AG04450 (cell line): ENCODE data around the gene SEMA3B. TPM values are rescaled to one million over a fixed set of nuclear protein-coding genes. Genes with fewer than 3 reads are reported as not detected.

Source experiments
- CTCF ChIA-PET: fragments of 300-600, 350-600 bp; formaldehyde crosslinking; extraction: SDS; loops from one replicate; lab custom pipeline; 2022; ENCODE audit warnings: antibody characterized with exemption, inconsistent platforms; lab: Charles Lee
- POLR2A ChIA-PET: fragments of 350-600 bp; formaldehyde crosslinking; extraction: SDS; loops from one replicate; lab custom pipeline; 2021; ENCODE audit warnings: antibody characterized with exemption, inconsistent platforms; lab: Yijun Ruan, JAX
- DNase-seq: peaks from one replicate; pipeline ENCODE4 v3.0.0-alpha.2; 2011; ENCODE audit warnings: low read depth, low spot score
- H3K27ac ChIP-seq: one replicate; pipeline ENCODE4 v1.5.1; 2012; ENCODE audit warnings: low read depth, low read length, control low read depth
- H3K27me3 ChIP-seq: one replicate; pipeline ENCODE4 v1.6.0; 2012; ENCODE audit warnings: low read length; ENCODE audit not compliant: control insufficient read depth, insufficient read depth
- H3K4me3 ChIP-seq: 2 replicates; pipeline ENCODE4 v1.5.1; 2011; ENCODE audit warnings: mild to moderate bottlenecking, low read depth, low read length, control low read depth
- H3K9me3 ChIP-seq: 2 replicates; pipeline ENCODE4 v1.5.1; 2012; ENCODE audit warnings: low read length; ENCODE audit not compliant: control insufficient read depth, insufficient read depth
- CTCF ChIP-seq: IDR thresholded peaks from 2 replicates; pipeline ENCODE4 v1.5.1; 2011; ENCODE audit warnings: low read depth, low read length, control low read depth, inconsistent platforms
- polyA plus RNA-seq: library from polyadenylated mRNA; depleted of rRNA; stranded (reverse); fragments of >200 nt; gene quantifications from 2 replicates; pipeline ENCODE4 v1.2.3, GENCODE V29; 2011

The SEMA3B gene
- polyA plus RNA-seq, 1 experiment = 22.0 TPM

GRCh38 chr3:50246517-50246954 lies 22.4 kb upstream of the SEMA3B start:
- Histone ChIP-seq H3K27me3 (no peaks in the 10 kb centered on the region), H3K27ac (peak overlapping the region; percentile 91), H3K9me3 (no peaks in the 10 kb centered on the region; the same call in 1 of the 2 replicates), H3K4me3 (peak overlapping the region; percentile 17; the same call in 1 of the 2 replicates)
- DNase-seq = no peak
- no peak for TF ChIP-seq CTCF
- CTCF ChIA-PET = interaction anchor here (0.6 to 1.9 kb wide), 30 partner anchors 8 to 1948 kb away, joined by 3 to 45 read pairs (median 4); partner anchors contain the start of genes GNAI2, GNAT1, HYAL3 and NAA80
- POLR2A ChIA-PET = interaction anchor here (0.8 to 2.8 kb wide), 5 partner anchors 10 to 91 kb away, joined by 3 to 24 read pairs (median 5); partner anchors contain the start of gene GNAI2

GRCh38 chr3:50248387-50248786 lies 20.6 kb upstream of the SEMA3B start:
- no peak for DNase-seq
- CTCF ChIA-PET = interaction anchor here (0.6 to 4.2 kb wide), 6 partner anchors 8 to 56 kb away, joined by 3 to 31 read pairs (median 5); no protein-coding TSS in a partner anchor
- POLR2A ChIA-PET = interaction anchor here (2.8 kb wide), 1 partner anchor 12 kb away, joined by 24 read pairs; the partner anchor contains the start of gene GNAI2

GRCh38 chr3:50249457-50249856 lies 19.5 kb upstream of the SEMA3B start:
- H3K9me3 ChIP-seq = no peaks in the 10 kb centered on the region; the same call in 1 of the 2 replicates
- no peaks in the 10 kb centered on the region for H3K27me3 ChIP-seq
- ChIA-PET CTCF (interaction anchor here (4.2 kb wide), 1 partner anchor 10 kb away, joined by 31 read pairs; no protein-coding TSS in a partner anchor), POLR2A (interaction anchor here (3.4 kb wide), 1 partner anchor 14 kb away, joined by 10 read pairs; no protein-coding TSS in a partner anchor)
- H3K27ac ChIP-seq = peak overlapping the region; percentile 11
- no peak for DNase-seq
- no peak for TF ChIP-seq CTCF
- H3K4me3 ChIP-seq = no peak overlapping the region

More at GRCh38 chr3:50248387-50248786, 20.6 kb upstream of the SEMA3B start:
- Histone ChIP-seq H3K27ac (no peak overlapping the region), H3K9me3 (no peaks in the 10 kb centered on the region; the same call in 1 of the 2 replicates), H3K27me3 (no peaks in the 10 kb centered on the region), H3K4me3 (no peak overlapping the region)
- no peak for TF ChIP-seq CTCF

- ChIA-PET POLR2A (interaction anchor here (0.6 to 3.4 kb wide), 4 partner anchors 9 to 24 kb away, joined by 3 to 10 read pairs (median 5); no protein-coding TSS in a partner anchor), CTCF (interaction anchor here (0.5 to 4.2 kb wide), 5 partner anchors 7 to 96 kb away, joined by 3 to 31 read pairs (median 3); no protein-coding TSS in a partner anchor)
- Histone ChIP-seq H3K27ac (peak overlapping the region; percentile 11), H3K27me3 (no peaks in the 10 kb centered on the region), H3K9me3 (no peaks in the 10 kb centered on the region; the same call in 1 of the 2 replicates), H3K4me3 (no peak overlapping the region)
- TF ChIP-seq CTCF = no peak
- no peak for DNase-seq
These were observed 18.4 kb upstream of the SEMA3B start for GRCh38 chr3:50250514-50250913.

GRCh38 chr3:50251220-50251619 lies 17.7 kb upstream of the SEMA3B start:
- peak overlapping the region; percentile 47 for H3K27ac ChIP-seq
- DNase-seq = no peak
- TF ChIP-seq CTCF = no peak
- CTCF ChIA-PET = interaction anchor here (0.5 to 4.2 kb wide), 4 partner anchors 8 to 96 kb away, joined by 3 to 31 read pairs (median 6); no protein-coding TSS in a partner anchor
- POLR2A ChIA-PET = interaction anchor here (0.6 to 3.4 kb wide), 4 partner anchors 9 to 24 kb away, joined by 3 to 10 read pairs (median 5); no protein-coding TSS in a partner anchor
- H3K9me3 ChIP-seq = no peaks in the 10 kb centered on the region; the same call in 1 of the 2 replicates
- H3K27me3 ChIP-seq = no peaks in the 10 kb centered on the region
- no peak overlapping the region for H3K4me3 ChIP-seq
